ENCODE measurements around the gene ANO2. TPM values are rescaled to one million over a fixed set of nuclear protein-coding genes. Genes with fewer than 3 reads are reported as not detected.

Gene ANO2
- total and polyA plus RNA-seq, 2 experiments from 2014 or later, result 2.3 to 4.6 TPM

DNA sequence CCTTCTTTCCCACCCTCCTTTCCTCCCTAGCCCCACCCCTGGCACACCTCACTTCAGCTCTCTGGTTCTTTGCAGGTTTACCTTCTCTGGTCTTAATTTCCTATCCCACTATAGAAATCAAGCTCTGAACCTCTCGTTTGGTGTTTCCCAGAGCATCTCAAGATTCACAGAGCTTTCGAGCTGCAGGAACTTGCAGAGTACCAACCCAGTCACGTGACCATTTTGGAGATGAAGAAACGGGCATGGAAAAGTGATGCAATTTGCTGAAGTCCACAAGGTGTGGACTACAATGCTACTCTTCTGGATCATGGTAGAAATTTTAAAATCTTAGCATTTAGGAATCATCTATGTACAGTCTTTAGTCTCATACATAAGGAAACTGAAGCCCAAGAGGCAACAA lies 307.4 kb downstream of the ANO2 start:
- no peaks in the 10 kb centered on the region for H3K9me2 ChIP-seq (ENCODE audit: insufficient read depth)
- Mint-ChIP-seq H3K36me3 (ENCODE audit: low read depth) (no peaks in the 10 kb centered on the region; the same call in 2 of the 3 replicates), H3K4me3 (no peak overlapping the region), H3K4me1 (peaks cover 14% of the 10 kb centered on the region), H3K27ac (no peak overlapping the region), H3K27me3 (ENCODE audit: insufficient read depth, low read depth, poor library complexity) (peaks cover 3% of the 10 kb centered on the region), H3K9me3 (no peaks in the 10 kb centered on the region)
- H3K4me2 ChIP-seq, result no peak overlapping the region
- DNase-seq (ENCODE audit: low spot score) (no peak), ATAC-seq (no peak)
- no peak for TF ChIP-seq NANOG (IDR thresholded peaks at IDR 0.05; ENCODE audit: borderline replicate concordance)
- no peak for TF ChIP-seq EZH2 (IDR thresholded peaks at IDR 0.05; ENCODE audit: low read depth, unreplicated experiment)
- TF ChIP-seq, protein P1, sequence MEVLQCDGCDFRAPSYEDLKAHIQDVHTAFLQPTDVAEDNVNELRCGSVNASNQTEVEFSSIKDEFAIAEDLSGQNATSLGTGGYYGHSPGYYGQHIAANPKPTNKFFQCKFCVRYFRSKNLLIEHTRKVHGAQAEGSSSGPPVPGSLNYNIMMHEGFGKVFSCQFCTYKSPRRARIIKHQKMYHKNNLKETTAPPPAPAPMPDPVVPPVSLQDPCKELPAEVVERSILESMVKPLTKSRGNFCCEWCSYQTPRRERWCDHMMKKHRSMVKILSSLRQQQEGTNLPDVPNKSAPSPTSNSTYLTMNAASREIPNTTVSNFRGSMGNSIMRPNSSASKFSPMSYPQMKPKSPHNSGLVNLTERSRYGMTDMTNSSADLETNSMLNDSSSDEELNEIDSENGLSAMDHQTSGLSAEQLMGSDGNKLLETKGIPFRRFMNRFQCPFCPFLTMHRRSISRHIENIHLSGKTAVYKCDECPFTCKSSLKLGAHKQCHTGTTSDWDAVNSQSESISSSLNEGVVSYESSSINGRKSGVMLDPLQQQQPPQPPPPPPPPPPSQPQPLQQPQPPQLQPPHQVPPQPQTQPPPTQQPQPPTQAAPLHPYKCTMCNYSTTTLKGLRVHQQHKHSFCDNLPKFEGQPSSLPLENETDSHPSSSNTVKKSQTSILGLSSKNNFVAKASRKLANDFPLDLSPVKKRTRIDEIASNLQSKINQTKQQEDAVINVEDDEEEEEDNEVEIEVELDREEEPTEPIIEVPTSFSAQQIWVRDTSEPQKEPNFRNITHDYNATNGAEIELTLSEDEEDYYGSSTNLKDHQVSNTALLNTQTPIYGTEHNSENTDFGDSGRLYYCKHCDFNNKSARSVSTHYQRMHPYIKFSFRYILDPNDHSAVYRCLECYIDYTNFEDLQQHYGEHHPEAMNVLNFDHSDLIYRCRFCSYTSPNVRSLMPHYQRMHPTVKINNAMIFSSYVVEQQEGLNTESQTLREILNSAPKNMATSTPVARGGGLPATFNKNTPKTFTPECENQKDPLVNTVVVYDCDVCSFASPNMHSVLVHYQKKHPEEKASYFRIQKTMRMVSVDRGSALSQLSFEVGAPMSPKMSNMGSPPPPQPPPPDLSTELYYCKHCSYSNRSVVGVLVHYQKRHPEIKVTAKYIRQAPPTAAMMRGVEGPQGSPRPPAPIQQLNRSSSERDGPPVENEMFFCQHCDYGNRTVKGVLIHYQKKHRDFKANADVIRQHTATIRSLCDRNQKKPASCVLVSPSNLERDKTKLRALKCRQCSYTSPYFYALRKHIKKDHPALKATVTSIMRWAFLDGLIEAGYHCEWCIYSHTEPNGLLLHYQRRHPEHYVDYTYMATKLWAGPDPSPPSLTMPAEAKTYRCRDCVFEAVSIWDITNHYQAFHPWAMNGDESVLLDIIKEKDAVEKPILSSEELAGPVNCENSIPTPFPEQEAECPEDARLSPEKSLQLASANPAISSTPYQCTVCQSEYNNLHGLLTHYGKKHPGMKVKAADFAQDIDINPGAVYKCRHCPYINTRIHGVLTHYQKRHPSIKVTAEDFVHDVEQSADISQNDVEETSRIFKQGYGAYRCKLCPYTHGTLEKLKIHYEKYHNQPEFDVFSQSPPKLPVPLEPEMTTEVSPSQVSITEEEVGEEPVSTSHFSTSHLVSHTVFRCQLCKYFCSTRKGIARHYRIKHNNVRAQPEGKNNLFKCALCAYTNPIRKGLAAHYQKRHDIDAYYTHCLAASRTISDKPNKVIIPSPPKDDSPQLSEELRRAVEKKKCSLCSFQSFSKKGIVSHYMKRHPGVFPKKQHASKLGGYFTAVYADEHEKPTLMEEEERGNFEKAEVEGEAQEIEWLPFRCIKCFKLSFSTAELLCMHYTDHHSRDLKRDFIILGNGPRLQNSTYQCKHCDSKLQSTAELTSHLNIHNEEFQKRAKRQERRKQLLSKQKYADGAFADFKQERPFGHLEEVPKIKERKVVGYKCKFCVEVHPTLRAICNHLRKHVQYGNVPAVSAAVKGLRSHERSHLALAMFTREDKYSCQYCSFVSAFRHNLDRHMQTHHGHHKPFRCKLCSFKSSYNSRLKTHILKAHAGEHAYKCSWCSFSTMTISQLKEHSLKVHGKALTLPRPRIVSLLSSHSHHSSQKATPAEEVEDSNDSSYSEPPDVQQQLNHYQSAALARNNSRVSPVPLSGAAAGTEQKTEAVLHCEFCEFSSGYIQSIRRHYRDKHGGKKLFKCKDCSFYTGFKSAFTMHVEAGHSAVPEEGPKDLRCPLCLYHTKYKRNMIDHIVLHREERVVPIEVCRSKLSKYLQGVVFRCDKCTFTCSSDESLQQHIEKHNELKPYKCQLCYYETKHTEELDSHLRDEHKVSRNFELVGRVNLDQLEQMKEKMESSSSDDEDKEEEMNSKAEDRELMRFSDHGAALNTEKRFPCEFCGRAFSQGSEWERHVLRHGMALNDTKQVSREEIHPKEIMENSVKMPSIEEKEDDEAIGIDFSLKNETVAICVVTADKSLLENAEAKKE (CRISPR knock-in tag; IDR thresholded peaks at IDR 0.05), result no peak
- no peak for TF ChIP-seq ZNF331 (CRISPR knock-in tag; IDR thresholded peaks at IDR 0.05; ENCODE audit: low read depth)
- TF ChIP-seq POLR2AphosphoS5 (IDR thresholded peaks at IDR 0.05; ENCODE audit: low read depth), result no peak
- TF ChIP-seq EZH2phosphoT487 (IDR thresholded peaks at IDR 0.05; ENCODE audit: unreplicated experiment), result no peak
- TF ChIP-seq, protein P2, sequence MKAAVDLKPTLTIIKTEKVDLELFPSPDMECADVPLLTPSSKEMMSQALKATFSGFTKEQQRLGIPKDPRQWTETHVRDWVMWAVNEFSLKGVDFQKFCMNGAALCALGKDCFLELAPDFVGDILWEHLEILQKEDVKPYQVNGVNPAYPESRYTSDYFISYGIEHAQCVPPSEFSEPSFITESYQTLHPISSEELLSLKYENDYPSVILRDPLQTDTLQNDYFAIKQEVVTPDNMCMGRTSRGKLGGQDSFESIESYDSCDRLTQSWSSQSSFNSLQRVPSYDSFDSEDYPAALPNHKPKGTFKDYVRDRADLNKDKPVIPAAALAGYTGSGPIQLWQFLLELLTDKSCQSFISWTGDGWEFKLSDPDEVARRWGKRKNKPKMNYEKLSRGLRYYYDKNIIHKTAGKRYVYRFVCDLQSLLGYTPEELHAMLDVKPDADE (IDR thresholded peaks at IDR 0.05), result no peak
- no peak for TF ChIP-seq STAT1 (IDR thresholded peaks at IDR 0.05; ENCODE audit: unreplicated experiment)
- TF ChIP-seq, protein P3, sequence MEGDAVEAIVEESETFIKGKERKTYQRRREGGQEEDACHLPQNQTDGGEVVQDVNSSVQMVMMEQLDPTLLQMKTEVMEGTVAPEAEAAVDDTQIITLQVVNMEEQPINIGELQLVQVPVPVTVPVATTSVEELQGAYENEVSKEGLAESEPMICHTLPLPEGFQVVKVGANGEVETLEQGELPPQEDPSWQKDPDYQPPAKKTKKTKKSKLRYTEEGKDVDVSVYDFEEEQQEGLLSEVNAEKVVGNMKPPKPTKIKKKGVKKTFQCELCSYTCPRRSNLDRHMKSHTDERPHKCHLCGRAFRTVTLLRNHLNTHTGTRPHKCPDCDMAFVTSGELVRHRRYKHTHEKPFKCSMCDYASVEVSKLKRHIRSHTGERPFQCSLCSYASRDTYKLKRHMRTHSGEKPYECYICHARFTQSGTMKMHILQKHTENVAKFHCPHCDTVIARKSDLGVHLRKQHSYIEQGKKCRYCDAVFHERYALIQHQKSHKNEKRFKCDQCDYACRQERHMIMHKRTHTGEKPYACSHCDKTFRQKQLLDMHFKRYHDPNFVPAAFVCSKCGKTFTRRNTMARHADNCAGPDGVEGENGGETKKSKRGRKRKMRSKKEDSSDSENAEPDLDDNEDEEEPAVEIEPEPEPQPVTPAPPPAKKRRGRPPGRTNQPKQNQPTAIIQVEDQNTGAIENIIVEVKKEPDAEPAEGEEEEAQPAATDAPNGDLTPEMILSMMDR (conservative IDR thresholded peaks at IDR 0.05; ENCODE audit: low read depth in 2 of 2), result no peak
- no peak for TF ChIP-seq JUNB (IDR thresholded peaks at IDR 0.05; ENCODE audit: unreplicated experiment)
- TF ChIP-seq, protein P4, sequence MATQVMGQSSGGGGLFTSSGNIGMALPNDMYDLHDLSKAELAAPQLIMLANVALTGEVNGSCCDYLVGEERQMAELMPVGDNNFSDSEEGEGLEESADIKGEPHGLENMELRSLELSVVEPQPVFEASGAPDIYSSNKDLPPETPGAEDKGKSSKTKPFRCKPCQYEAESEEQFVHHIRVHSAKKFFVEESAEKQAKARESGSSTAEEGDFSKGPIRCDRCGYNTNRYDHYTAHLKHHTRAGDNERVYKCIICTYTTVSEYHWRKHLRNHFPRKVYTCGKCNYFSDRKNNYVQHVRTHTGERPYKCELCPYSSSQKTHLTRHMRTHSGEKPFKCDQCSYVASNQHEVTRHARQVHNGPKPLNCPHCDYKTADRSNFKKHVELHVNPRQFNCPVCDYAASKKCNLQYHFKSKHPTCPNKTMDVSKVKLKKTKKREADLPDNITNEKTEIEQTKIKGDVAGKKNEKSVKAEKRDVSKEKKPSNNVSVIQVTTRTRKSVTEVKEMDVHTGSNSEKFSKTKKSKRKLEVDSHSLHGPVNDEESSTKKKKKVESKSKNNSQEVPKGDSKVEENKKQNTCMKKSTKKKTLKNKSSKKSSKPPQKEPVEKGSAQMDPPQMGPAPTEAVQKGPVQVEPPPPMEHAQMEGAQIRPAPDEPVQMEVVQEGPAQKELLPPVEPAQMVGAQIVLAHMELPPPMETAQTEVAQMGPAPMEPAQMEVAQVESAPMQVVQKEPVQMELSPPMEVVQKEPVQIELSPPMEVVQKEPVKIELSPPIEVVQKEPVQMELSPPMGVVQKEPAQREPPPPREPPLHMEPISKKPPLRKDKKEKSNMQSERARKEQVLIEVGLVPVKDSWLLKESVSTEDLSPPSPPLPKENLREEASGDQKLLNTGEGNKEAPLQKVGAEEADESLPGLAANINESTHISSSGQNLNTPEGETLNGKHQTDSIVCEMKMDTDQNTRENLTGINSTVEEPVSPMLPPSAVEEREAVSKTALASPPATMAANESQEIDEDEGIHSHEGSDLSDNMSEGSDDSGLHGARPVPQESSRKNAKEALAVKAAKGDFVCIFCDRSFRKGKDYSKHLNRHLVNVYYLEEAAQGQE (IDR thresholded peaks at IDR 0.05; ENCODE audit: unreplicated experiment), result no peak
- no peak for TF ChIP-seq ZNF114 (CRISPR knock-in tag; IDR thresholded peaks at IDR 0.05)
- TF ChIP-seq CREB1 (CRISPR knock-in tag; IDR thresholded peaks at IDR 0.05; ENCODE audit: low read depth), result no peak
- H3K36me3 ChIP-seq (ENCODE audit: insufficient read depth), result no peaks in the 10 kb centered on the region
- no peaks in the 10 kb centered on the region for H3K4me1 ChIP-seq (ENCODE audit: insufficient read depth)
- H3F3A ChIP-seq (replicated peaks; ENCODE audit: low read depth), result no peaks in the 10 kb centered on the region
- no peak overlapping the region for H3K27ac ChIP-seq (ENCODE audit: low read depth)
- no peaks in the 10 kb centered on the region for H3K27me3 ChIP-seq (ENCODE audit: insufficient read depth)
- no peaks in the 10 kb centered on the region for H3K79me2 ChIP-seq (replicated peaks; ENCODE audit: insufficient read depth)
- 0 out of 2 replicates have a peak, but pooled peaks cover 3% of the 10 kb centered on the region for H4K20me1 ChIP-seq (replicated peaks; ENCODE audit: insufficient read depth)
- H2AFZ ChIP-seq, result no peak overlapping the region
- H3K4me3 ChIP-seq, result no peak overlapping the region

All from GM23338 (cell line).